ENCODE measurements around the gene UGT1A4.

The UGT1A4 gene

DNA sequence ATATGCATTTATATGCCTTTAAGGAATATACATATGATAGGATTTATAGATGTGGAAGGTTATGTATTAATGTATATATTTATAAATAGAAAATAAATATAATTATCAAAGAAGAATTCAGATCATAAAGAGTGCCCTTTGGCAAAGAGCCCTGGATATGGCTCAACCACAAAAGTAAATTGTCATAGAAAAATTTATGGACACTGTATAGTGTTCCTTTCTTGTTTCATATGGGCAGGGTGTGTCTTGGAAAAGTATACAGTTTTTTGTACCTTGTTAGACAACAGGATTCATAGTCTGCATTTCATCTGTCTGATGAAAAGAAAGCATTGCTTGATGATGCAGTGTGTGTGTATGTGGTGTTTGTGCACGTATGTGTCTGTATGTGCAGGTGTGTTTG is 33.9 kb upstream of the UGT1A4 start:
- no peaks in the 10 kb centered on the region for H3K27me3 ChIP-seq (ENCODE audit: control insufficient read depth in 5 of 5, insufficient read depth in 4 of 5, low read length in 5 of 5)
- no peaks in the 10 kb centered on the region for H3K36me3 ChIP-seq (ENCODE audit: control insufficient read depth in 5 of 5, insufficient read depth in 5 of 5, low read length in 5 of 5)
- H3K4me1 ChIP-seq (ENCODE audit: control insufficient read depth in 5 of 5, insufficient read depth in 5 of 5, low read length in 5 of 5): no peaks in the 10 kb centered on the region
- H3K27ac ChIP-seq (ENCODE audit: low read depth, low read length): no peak overlapping the region
- no peak overlapping the region for H3K9ac ChIP-seq (ENCODE audit: low read length in 5 of 5)
- no peaks in the 10 kb centered on the region for H3K9me3 ChIP-seq (ENCODE audit: control insufficient read depth in 5 of 5, low read length in 5 of 5)
- H3K4me3 ChIP-seq (ENCODE audit: low read depth in 1 of 5, low read length in 5 of 5): no peak overlapping the region

DNA sequence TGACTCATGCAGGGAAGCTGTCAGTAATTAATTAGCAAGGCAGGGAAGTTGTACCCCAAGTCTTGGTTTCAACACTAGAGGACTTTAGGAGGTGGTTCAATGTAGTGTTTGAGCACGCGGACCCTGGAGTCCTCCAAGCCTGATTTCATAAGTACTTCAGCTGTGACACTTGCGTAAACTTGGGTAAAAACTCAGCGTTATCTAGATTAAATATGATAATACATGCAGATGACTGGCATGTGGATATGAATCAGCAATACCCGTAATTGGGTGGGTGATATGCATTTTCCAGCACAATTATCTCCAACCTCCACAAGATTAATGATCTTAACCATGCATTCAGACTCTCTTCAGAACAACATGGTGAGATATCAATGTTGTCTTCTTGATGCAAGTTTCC is 31.6 kb upstream of the UGT1A4 start:
- no peak overlapping the region for H3K4me3 ChIP-seq (ENCODE audit: low read depth in 1 of 5, low read length in 5 of 5)
- H3K27me3 ChIP-seq (ENCODE audit: control insufficient read depth in 5 of 5, insufficient read depth in 4 of 5, low read length in 5 of 5): no peaks in the 10 kb centered on the region
- H3K27ac ChIP-seq (ENCODE audit: low read depth, low read length): no peak overlapping the region
- H3K9ac ChIP-seq (ENCODE audit: low read length in 5 of 5): no peak overlapping the region
- H3K9me3 ChIP-seq (ENCODE audit: control insufficient read depth in 5 of 5, low read length in 5 of 5): no peaks in the 10 kb centered on the region
- H3K36me3 ChIP-seq (ENCODE audit: control insufficient read depth in 5 of 5, insufficient read depth in 5 of 5, low read length in 5 of 5): no peaks in the 10 kb centered on the region
- no peaks in the 10 kb centered on the region for H3K4me1 ChIP-seq (ENCODE audit: control insufficient read depth in 5 of 5, insufficient read depth in 5 of 5, low read length in 5 of 5)

DNA sequence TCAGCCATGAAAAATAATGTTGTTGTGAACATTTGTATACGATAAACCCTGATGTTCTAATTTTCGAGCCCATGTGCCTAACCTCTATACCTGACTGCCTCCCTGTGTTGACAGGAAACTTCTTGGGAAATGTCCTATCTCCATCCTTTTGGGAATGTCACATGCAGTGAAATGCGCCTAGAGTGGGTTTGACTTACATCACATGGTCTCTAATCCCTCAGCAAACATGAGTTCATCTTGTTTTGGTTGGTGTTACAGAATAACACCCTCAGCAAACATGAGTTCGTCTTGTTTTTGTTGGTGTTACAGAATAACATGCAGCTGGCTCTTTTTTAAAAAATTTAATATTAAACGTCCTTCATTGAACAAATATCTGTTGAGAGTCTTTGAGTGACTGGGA is 30.2 kb upstream of the UGT1A4 start:
- Histone ChIP-seq H3K27me3 (ENCODE audit: control insufficient read depth in 5 of 5, insufficient read depth in 4 of 5, low read length in 5 of 5) (no peaks in the 10 kb centered on the region), H3K27ac (ENCODE audit: low read depth, low read length) (no peak overlapping the region), H3K9me3 (ENCODE audit: control insufficient read depth in 5 of 5, low read length in 5 of 5) (no peaks in the 10 kb centered on the region), H3K36me3 (ENCODE audit: control insufficient read depth in 5 of 5, insufficient read depth in 5 of 5, low read length in 5 of 5) (no peaks in the 10 kb centered on the region), H3K9ac (ENCODE audit: low read length in 5 of 5) (no peak overlapping the region), H3K4me1 (ENCODE audit: control insufficient read depth in 5 of 5, insufficient read depth in 5 of 5, low read length in 5 of 5) (no peaks in the 10 kb centered on the region), H3K4me3 (ENCODE audit: low read depth in 1 of 5, low read length in 5 of 5) (no peak overlapping the region)

DNA sequence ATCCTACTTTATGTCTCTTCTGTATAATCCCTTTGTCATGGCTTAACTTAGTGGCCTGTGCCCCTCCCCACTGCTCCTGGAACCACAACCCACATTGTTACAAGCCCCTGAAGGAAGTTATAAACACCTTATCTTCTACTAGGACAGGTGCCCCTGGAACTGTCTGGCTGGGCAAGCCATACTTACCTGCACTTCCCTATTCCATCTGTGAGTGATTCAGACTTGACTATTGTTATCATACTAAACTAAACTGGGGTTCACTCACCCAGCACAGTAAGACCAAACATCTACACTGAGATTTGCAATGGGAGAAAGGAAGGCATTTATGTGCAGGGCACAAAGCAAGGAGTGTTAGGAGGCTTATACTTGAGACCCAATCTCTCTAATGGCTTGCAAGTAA is 29.5 kb upstream of the UGT1A4 start:
- no peaks in the 10 kb centered on the region for H3K9me3 ChIP-seq (ENCODE audit: control insufficient read depth in 5 of 5, low read length in 5 of 5)
- H3K27ac ChIP-seq (ENCODE audit: low read depth, low read length): no peak overlapping the region
- H3K27me3 ChIP-seq (ENCODE audit: control insufficient read depth in 5 of 5, insufficient read depth in 4 of 5, low read length in 5 of 5): no peaks in the 10 kb centered on the region
- H3K36me3 ChIP-seq (ENCODE audit: control insufficient read depth in 5 of 5, insufficient read depth in 5 of 5, low read length in 5 of 5): no peaks in the 10 kb centered on the region
- H3K4me3 ChIP-seq (ENCODE audit: low read depth in 1 of 5, low read length in 5 of 5): no peak overlapping the region
- H3K9ac ChIP-seq (ENCODE audit: low read length in 5 of 5): no peak overlapping the region
- H3K4me1 ChIP-seq (ENCODE audit: control insufficient read depth in 5 of 5, insufficient read depth in 5 of 5, low read length in 5 of 5): no peaks in the 10 kb centered on the region

DNA sequence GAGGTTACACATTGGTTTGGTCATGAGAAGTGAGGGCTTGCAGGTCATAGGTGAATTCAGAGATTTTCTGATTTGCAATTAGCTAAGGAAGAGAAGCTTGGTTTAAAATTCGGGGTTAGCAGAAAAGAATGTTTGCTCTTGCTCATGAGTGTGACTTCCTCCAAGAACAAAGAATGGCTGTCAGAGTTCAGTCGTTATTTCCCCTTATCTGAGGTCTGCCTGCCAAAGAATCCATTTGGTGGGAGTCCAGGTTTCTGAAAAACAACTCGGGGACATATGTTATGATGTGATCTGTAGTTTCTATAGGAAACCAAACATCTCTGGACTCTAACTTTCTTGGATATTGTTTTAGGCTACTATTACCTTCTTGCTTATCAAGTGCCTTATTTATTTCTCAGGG is 29.0 kb upstream of the UGT1A4 start:
- Histone ChIP-seq H3K27ac (ENCODE audit: low read depth, low read length) (no peak overlapping the region), H3K4me1 (ENCODE audit: control insufficient read depth in 5 of 5, insufficient read depth in 5 of 5, low read length in 5 of 5) (no peaks in the 10 kb centered on the region), H3K27me3 (ENCODE audit: control insufficient read depth in 5 of 5, insufficient read depth in 4 of 5, low read length in 5 of 5) (no peaks in the 10 kb centered on the region), H3K9ac (ENCODE audit: low read length in 5 of 5) (no peak overlapping the region), H3K4me3 (ENCODE audit: low read depth in 1 of 5, low read length in 5 of 5) (no peak overlapping the region), H3K36me3 (ENCODE audit: control insufficient read depth in 5 of 5, insufficient read depth in 5 of 5, low read length in 5 of 5) (no peaks in the 10 kb centered on the region), H3K9me3 (ENCODE audit: control insufficient read depth in 5 of 5, low read length in 5 of 5) (no peaks in the 10 kb centered on the region)

DNA sequence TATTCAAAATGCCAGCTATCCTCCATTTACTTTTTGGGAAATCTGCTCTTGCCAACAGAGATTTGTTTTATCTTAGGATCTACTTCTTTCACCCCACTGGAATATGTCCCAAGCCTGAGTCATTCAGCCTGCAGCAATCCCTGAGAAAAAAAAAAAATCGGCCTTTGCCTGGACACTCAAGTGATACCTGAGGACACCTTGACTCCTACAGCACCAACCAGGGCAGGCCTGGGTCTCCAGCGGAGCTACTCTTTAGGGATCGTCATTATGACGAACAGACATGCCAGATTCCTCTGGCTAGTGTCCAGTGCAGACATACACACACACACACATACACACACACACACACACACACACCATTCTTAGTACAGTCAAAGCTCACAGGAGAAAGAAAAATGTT is 28.1 kb upstream of the UGT1A4 start:
- Histone ChIP-seq H3K4me3 (ENCODE audit: low read depth in 1 of 5, low read length in 5 of 5) (no peak overlapping the region), H3K27ac (ENCODE audit: low read depth, low read length) (no peak overlapping the region), H3K4me1 (ENCODE audit: control insufficient read depth in 5 of 5, insufficient read depth in 5 of 5, low read length in 5 of 5) (no peaks in the 10 kb centered on the region), H3K27me3 (ENCODE audit: control insufficient read depth in 5 of 5, insufficient read depth in 4 of 5, low read length in 5 of 5) (no peaks in the 10 kb centered on the region), H3K9ac (ENCODE audit: low read length in 5 of 5) (no peak overlapping the region), H3K9me3 (ENCODE audit: control insufficient read depth in 5 of 5, low read length in 5 of 5) (no peaks in the 10 kb centered on the region), H3K36me3 (ENCODE audit: control insufficient read depth in 5 of 5, insufficient read depth in 5 of 5, low read length in 5 of 5) (no peaks in the 10 kb centered on the region)

DNA sequence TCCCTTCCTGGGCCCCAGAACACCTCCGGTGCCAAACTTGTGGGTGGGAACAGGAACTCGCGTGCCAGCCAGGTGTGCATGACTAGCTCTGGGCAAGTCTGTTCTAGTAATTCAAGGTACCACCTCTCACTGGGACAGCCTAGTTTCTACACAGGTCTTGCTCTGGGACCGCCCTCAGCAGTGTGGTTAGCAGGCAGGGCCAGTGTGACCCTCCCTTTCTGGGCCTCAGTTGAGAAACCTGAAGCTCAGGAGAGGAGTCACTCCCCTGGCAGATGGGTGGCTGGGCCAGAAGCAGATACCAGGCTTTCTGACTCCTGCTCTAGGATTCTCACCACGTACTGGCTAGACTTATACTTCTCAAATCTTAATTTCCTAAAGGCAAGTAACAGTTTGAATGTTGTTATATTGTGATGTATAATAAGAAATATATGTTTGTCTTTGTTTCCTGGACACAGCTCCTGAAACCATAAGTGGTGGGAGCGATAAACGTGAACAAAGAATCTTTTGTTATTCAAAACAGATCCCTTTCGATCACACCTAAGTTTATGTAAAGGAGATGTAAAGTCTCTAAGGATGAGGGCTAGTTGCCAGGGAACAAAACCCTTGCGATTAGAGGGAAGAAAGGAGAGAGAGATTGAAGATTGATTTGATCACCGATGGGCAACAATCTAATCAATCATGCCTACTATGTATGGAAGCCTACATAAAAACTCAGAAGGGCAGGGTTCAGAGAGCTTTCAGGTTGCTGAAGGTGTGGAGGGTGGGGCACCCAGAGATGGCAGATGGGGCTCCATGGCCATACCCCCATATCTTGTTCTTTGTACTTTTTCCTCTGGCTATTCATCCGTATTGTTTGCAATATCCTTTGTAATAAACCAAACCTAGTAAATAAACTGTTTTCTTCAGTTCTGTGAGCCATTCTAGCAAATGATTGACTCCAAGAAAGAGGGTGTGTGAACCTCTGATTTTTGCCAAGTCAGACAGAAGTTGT is 26.8 kb upstream of the UGT1A4 start:
- Histone ChIP-seq H3K9me3 (ENCODE audit: control insufficient read depth in 5 of 5, low read length in 5 of 5) (no peaks in the 10 kb centered on the region), H3K36me3 (ENCODE audit: control insufficient read depth in 5 of 5, insufficient read depth in 5 of 5, low read length in 5 of 5) (no peaks in the 10 kb centered on the region), H3K4me3 (ENCODE audit: low read depth in 1 of 5, low read length in 5 of 5) (no peak overlapping the region), H3K27me3 (ENCODE audit: control insufficient read depth in 5 of 5, insufficient read depth in 4 of 5, low read length in 5 of 5) (no peaks in the 10 kb centered on the region), H3K9ac (ENCODE audit: low read length in 5 of 5) (no peak overlapping the region), H3K4me1 (ENCODE audit: control insufficient read depth in 5 of 5, insufficient read depth in 5 of 5, low read length in 5 of 5) (no peaks in the 10 kb centered on the region), H3K27ac (ENCODE audit: low read depth, low read length) (no peak overlapping the region)

DNA sequence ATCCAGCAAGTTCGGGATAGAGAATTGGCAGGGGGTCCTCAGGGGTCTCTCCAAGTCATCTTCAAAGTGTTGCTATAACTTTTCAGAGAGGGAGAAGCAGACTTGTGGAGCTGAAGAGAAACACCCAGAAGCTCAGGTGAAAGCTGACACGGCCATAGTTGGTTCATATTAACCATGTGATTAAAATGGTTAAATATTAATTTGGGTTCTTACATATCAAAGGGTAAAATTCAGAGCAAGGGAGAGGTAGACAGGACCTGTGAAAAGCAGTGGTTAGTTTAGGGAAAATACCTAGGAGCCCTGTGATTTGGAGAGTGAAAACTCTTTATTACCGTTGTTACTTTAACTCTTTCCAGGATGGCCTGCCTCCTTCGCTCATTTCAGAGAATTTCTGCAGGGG is 25.9 kb upstream of the UGT1A4 start, which contains the start of gene UGT1A6:
Gene UGT1A6, plus strand, starts transcription at position 243 of the 400 bp plus-strand sequence. Its CDS starts 115 bp downstream, at position 358.
- Histone ChIP-seq H3K4me1 (ENCODE audit: control insufficient read depth in 5 of 5, insufficient read depth in 5 of 5, low read length in 5 of 5) (no peaks in the 10 kb centered on the region), H3K9ac (ENCODE audit: low read length in 5 of 5) (no peak within 1 kb of the TSS), H3K36me3 (ENCODE audit: control insufficient read depth in 5 of 5, insufficient read depth in 5 of 5, low read length in 5 of 5) (no peaks in the 10 kb centered on the region), H3K27me3 (ENCODE audit: control insufficient read depth in 5 of 5, insufficient read depth in 4 of 5, low read length in 5 of 5) (no peaks in the 10 kb centered on the region), H3K4me3 (ENCODE audit: low read depth in 1 of 5, low read length in 5 of 5) (no peak within 1 kb of the TSS), H3K9me3 (ENCODE audit: control insufficient read depth in 5 of 5, low read length in 5 of 5) (no peaks in the 10 kb centered on the region), H3K27ac (ENCODE audit: low read depth, low read length) (no peak within 1 kb of the TSS)

DNA sequence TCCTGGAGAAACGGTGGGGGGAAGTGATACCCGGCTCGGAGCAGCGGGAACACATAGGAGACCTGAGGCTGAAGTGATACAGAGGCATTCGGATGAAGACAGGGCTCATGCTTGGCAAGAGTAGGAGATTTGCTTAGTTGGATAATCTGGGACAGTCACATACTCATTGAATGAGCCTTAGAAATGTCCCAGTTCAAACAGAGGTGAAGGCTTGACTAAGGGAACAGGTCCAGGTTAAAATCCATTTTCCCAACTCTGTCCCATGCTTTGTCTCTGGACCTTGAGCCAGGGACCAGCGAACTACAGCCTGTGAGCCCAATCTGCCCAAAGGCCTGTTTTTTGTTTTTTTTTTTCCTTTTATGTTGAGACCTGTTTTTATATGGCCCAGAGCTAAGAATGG is 24.6 kb upstream of the UGT1A4 start:
- Histone ChIP-seq H3K9me3 (ENCODE audit: control insufficient read depth in 5 of 5, low read length in 5 of 5) (no peaks in the 10 kb centered on the region), H3K4me1 (ENCODE audit: control insufficient read depth in 5 of 5, insufficient read depth in 5 of 5, low read length in 5 of 5) (no peaks in the 10 kb centered on the region), H3K4me3 (ENCODE audit: low read depth in 1 of 5, low read length in 5 of 5) (no peak overlapping the region), H3K36me3 (ENCODE audit: control insufficient read depth in 5 of 5, insufficient read depth in 5 of 5, low read length in 5 of 5) (no peaks in the 10 kb centered on the region), H3K9ac (ENCODE audit: low read length in 5 of 5) (no peak overlapping the region), H3K27ac (ENCODE audit: low read depth, low read length) (no peak overlapping the region), H3K27me3 (ENCODE audit: control insufficient read depth in 5 of 5, insufficient read depth in 4 of 5, low read length in 5 of 5) (no peaks in the 10 kb centered on the region)

DNA sequence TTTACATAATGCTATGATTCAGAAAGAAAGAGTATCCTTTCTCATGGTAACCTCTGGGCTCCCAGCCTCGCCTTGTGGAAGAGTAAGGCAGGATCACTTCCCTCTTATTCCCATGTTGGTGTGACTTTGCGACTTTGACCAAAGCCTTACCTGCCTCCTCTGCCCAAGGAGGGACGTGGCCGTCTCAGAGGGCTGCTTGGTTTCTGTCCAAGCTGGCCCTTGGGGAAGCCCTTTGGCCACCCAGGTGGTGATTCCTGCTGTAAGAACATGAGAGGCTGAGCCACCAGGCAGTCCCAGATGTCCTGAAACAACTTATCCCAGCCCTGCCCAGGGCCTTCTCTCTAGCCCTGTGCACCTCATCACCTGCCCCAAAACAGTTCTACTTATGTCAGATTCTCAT is 19.8 kb upstream of the UGT1A4 start:
- H3K4me3 ChIP-seq (ENCODE audit: low read depth in 1 of 5, low read length in 5 of 5): no peak overlapping the region
- H3K27me3 ChIP-seq (ENCODE audit: control insufficient read depth in 5 of 5, insufficient read depth in 4 of 5, low read length in 5 of 5): no peaks in the 10 kb centered on the region
- H3K27ac ChIP-seq (ENCODE audit: low read depth, low read length): no peak overlapping the region

More for the DNA sequence above, 19.8 kb upstream of the UGT1A4 start:
- Histone ChIP-seq H3K4me1 (ENCODE audit: control insufficient read depth in 5 of 5, insufficient read depth in 5 of 5, low read length in 5 of 5) (no peaks in the 10 kb centered on the region), H3K9me3 (ENCODE audit: control insufficient read depth in 5 of 5, low read length in 5 of 5) (no peaks in the 10 kb centered on the region), H3K36me3 (ENCODE audit: control insufficient read depth in 5 of 5, insufficient read depth in 5 of 5, low read length in 5 of 5) (no peaks in the 10 kb centered on the region), H3K9ac (ENCODE audit: low read length in 5 of 5) (no peak overlapping the region)
